Measurements from ENCODE around the gene SERPINE2.
"Not testable (repeated sequence)": the region's sequence is repeated elsewhere in the genome, so short reads cannot be mapped to it uniquely, and the experiment has no call there.

SERPINE2 gene

DNA sequence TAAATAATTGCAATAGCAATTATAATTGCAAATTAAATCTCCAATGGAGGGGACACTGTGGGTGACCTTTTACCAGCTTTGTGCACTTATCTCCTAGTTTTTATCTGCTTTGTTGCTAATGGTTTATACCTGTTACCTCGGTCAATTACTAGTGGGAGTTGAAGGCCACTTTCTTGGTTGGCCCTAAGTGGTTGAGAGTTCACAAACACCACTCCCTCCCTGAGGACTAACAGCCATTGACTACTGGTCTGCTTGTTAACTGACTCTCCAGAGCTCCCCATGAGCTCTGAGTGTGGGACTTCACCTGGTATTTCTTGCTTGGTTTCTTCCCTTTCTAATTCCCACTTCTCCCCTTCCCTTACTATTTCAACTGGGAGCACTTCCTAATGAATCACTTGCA lies 27.2 kb downstream of the SERPINE2 start:
- no peak for DNase-seq (ENCODE audit: low read depth in 2 of 2)

DNA sequence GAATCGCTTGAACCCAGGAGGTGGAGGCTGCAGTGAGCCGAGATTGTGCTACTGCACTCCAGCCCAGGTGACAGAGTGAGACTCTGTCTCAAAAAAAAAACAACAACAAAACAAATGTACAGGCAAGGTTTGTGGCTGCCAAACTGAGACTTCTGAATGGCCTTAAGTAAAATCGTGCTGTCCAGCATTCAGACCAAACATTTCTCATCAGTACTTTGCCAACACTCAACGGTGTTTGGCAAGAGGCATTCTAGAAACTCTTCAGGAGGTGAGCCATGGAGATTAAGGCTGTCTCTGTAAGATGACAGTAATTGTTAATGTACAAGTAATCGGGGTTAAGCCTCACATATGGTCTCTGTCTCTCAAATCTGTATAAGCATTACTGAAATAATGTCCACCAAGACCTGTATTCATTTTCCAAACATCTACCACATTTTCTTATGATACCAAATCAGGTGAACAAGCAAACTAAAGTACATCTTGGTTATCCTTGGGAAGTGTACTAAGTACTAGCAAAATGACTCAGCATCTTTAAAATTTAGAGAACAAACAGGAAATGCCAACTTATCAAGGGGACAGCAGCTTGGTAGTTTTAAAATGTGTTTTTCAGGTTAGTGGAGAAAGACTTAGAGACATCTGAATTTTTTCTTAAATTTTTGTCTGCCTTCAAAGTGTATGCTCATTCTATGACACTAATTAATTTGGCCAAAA lies 29.3 kb downstream of the SERPINE2 start:
- DNase-seq (ENCODE audit: low read depth in 2 of 2): no peak

DNA sequence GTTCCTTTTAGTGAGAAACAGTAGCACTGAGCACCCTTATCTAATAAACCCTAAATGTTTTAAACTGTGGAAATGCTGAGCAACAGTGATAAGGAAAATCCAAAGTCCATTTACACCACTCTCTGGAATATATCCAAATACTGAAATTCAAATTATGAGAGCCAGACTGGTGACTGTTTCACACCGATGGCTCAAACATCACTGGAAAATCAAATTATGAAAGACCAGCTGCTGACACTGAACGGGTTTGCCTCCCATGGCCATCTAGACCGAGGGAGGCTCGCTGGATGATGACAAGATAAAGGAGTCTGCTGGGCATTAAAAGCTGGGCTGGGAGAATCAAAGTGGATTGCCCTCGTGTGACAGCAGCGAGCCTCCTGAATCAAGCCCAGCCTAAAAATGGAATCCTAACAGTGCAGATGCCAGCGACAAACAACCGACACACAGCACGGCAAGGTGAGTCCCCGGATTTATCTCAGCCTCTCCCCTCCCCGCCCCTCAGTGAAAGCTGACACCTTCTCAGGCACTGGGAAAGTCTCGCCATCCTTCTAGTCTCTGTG lies 30.3 kb downstream of the SERPINE2 start:
- no peak for DNase-seq (ENCODE audit: low read depth in 2 of 2)

DNA sequence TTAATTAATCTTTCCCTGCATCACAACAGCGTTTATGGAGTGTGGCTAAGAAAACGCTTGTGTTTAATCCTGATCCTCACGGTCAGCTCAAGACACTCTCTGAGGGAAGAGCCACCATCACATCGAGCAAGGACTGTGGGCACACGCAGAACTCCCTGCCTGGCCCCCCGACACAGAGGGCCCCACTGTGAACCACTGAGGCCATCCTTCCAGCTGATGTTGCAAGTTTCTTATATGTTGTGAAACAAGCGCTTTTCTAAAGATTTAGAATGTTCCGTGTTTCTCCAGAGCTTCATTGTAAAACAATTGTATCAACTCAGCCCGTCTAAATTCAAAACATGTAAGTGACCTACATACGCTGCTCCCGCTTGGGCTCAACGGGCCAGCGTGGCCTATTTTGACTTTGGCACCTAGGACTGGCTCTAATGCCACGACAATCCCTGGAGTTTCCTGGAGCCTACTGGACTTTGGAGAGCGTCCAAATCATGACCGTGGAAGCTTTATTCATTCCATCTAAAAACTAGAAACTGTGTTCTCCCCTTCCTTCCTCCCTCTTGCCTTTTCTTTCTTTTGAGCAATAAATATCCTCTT lies 34.9 kb downstream of the SERPINE2 start:
- DNase-seq (ENCODE audit: low read depth in 2 of 2): no peak

DNA sequence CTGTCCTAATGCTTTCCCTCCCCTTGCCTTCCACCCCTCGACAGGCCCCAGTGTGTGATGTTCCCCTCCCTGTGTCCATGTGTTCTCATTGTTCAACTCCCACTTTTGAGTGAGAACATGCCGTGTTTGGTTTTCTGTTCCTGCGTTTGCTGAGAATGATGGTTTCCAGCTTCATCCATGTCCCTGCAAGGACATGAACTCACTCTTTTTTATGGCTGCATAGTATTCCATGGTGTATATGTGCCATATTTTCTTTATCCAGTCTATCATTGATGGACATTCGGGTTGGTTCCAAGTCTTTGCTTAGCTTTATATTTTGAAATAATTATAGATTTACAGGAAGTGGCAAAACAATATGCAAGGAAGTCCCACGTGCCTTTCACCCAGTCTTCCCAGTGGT lies 38.4 kb downstream of the SERPINE2 start:
- DNase-seq (ENCODE audit: low read depth in 2 of 2): not testable (repeated sequence)

DNA sequence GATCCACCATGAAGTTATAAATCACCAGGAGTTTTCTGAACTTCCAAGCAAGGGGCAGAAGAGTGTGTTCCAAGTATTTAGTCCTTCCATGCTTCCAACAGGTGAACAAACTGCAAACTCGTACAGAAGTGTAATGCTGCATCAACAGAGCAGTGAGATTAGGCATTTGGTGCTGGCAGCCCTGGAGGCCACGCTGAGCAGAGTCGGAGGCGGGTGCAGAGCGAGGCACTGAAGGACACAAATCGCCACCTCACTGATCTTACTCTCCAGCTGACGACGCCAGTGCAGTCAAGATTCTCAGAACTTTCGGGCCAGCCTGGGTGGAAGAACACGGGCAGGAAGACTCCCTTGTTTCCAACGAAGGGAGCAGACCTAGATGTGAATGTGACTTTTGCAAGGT lies 39.2 kb downstream of the SERPINE2 start:
- no peak for DNase-seq (ENCODE audit: low read depth in 2 of 2)

DNA sequence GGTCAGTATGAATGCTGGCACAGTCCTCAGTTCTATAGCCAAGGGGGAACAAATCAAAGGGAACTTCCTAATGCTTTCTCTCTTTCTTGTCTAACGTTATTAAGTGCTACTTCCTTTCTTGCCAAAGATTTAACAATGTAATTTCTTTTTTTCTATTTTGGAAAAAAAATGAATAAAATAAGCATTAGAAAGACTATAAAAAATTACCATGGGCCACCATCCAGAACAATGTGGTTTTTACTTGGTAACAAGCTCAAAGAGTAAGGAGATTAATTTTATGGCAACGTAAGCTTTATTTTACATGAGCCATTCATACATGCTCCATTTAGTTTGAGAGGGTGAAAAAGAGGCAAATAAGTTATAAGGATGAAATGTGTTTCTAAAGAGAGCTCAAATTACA lies 40.1 kb downstream of the SERPINE2 start:
- no peak for DNase-seq (ENCODE audit: low read depth in 2 of 2)

DNA sequence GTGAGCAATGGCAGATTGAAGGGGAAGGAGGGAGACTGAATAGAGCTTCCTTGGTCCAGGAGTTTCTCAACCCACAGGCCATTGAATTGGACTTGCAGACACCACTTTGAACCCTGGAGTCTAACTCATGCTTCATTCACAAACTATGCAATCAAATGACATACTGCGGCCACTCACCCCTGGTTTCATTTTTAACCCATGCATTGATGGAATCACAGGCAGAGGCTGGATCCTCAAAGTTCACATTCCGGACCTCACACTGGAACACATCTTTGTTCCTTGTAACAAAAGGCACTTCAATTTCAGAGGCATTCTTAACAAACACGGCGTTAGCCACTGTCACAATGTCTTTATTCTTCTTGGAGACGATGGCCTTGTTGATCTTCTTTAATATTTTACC lies 41.1 kb downstream of the SERPINE2 start:
- DNase-seq (ENCODE audit: low read depth in 2 of 2): no peak

DNA sequence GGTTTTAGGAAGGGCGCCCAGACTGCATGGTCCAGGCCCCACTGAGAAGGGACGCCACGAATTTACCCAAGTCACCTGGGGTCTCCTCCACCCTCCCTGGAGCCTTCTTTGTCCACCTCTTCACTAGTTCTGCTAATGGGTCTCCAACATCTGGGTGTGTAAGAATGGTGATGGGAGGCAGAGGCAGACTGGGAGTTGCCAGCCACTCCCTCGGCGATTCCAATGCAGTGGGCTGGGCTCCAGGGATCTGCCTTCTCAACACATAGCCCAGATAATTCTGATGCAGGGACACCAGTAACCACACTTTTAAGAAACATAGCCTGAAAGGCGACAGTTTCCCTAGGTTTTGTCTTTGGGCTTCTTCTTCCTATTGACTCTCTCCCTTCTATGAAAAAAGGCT lies 42.7 kb downstream of the SERPINE2 start:
- no peak for DNase-seq (ENCODE audit: low read depth in 2 of 2)

DNA sequence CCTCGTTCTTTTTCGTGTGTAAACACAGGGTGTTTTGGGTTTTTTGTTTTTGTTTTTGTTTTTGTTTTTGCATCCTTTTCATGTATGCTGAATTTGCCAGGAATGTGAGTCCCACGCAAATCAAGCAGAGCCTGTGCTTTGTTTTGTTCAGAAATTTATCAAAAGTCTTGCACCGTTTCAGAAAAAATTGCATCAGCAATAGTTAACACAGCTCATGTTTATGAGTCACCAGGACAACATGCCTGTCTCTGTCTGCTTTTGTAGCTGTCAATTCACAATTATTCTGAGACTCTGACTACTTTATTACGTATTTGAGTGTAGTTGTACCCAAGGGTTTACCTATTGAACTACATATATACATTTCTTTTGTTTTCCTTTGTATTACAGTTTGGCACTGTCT lies 43.5 kb downstream of the SERPINE2 start:
- no peak for DNase-seq (ENCODE audit: low read depth in 2 of 2)

DNA sequence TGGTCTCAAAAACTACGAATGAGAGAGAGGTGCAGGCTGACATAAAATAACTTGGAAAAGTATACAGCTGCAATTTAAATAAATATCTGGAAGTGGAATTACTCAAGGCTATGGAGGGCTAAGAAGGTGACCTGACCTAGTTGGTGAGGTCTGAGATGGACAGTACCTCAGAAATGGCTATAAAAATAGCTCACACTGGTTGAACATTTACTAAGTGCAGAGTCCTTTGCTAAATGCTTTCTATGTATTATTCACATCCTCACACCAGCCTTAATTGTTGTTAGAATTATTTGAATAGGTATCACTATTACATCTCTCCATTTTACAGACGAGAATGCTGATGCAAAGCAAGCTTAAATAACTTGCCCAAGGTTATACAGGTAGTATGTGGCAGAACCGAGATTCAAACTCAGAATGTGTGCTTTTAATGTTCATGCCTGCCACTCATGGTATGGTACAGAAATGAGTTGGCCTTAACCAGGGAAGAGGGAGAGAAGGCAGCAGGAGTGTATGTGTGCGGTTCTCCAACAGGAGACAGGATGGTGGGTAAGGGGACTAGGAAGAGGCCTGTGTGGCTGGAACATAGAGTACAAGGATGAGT lies 44.4 kb downstream of the SERPINE2 start:
- no peak for DNase-seq (ENCODE audit: low read depth in 2 of 2)

DNA sequence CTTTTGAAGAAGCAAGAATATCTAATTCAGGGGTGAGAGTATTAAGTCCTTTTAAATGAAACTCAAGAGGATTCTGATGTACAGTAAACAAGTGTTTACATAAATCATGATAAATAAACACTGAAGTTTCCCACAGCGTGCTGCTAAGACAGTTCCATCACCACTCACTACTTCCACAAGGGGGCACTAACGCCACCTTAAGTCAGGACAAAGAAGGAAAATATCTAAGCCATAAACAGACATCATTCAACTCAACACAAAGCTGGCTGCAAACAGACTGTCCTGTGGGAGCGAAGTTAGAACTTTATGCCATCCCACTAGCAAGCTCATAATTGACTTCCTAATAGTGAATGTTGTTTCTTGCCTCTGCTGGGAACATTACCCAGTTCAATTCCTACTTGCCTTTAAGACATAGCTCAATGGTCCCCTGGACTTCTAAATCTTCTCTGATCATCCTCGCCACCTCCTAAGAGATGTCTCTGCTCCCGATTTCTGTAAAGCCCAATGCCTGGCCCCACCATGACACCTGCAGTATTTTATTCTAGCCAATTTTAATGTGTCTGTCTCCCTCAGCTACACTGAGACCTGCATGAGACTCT lies 45.4 kb downstream of the SERPINE2 start:
- DNase-seq (ENCODE audit: low read depth in 2 of 2): peak; percentile 13 to 38

DNA sequence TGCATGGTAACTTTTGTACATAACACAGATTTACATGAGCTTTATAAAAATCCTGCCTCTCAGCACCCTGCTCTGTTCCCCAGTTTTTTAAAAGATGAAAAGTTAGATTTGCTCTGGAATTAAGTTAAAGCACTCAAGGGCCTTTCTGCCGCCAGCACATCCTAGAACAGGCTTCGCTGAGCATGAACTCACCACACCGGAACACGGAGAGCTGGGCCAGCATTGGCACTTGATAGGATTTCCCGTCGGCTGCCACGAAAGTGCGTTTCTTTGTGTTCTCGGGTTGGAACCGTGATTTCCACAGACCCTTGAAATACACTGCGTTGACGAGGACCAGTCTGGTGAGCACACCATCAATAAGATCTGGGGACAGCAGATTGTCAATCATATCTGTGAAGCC lies 47.5 kb downstream of the SERPINE2 start:
- no peak for DNase-seq (ENCODE audit: low read depth in 2 of 2)

DNA sequence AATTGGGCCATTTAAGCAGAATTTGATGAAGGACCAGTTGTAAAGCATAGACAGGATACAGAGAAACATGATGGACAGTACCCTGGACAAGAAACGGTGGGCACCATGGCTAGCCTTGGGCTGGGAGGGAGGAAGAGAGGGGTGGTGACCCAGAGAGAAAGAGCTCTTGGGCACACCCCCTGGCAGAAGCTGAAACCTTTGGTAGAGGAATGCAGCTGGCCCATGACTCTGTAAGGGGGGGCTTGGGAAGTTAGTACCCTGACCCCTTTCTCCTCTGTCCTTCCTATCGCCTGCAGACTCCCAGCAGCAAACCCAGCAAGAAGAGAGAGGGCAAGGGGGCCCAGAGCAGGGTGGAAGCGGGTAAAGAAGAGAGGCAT lies 49.2 kb downstream of the SERPINE2 start:
- DNase-seq (ENCODE audit: low read depth in 2 of 2): no peak

DNA sequence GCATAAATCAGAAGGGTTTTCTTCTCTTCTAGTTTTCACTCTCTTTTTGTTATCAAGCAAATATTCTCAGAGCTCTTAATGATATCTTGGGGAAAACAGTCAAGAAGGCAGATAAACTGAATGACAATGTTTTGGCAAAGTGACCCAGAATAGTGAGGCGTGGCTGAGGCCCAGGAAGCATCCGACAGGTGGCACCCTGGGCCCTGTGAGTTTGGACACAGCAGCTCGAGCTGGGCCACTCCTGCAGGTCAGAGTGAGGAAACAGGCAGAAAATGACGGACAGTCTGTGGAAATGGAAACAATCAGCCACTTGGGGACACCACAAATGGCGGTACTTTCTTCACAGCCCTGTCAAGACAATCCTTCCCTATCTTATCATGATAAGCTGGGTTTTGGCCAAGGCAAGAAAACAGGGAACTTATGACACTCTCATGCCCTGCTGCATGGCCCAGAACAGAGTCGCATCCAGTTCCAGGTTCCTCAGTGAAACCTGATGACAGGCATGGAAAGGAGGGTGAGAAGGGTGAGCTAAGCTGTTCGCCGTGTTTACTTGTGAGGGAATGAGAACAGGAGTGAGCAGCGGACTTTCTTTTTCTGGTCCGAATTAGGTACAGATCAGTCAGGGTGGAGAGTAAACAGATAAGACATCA lies 49.8 kb downstream of the SERPINE2 start:
- no peak for DNase-seq (ENCODE audit: low read depth in 2 of 2)

DNA sequence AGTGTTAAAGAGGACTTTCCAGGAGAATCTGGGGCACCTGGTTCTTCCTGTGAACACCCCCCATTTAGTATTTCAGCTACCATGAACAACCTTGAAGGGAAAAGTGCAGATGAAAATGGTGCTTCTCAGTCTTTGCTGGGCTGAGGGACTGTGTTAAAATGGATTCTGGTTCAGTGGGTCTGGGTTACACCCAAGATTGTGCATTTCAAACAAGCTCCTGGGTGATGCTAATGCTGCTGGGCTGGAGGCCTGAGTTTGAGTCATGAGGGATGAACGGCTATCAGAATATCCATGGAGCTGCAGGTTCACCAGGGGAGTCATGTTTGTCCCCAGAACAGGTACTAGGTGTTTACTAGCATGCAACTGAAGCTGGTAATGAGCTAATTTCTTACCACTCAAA lies 57.8 kb downstream of the SERPINE2 start:
- no peak for DNase-seq (ENCODE audit: low read depth in 2 of 2)

DNA sequence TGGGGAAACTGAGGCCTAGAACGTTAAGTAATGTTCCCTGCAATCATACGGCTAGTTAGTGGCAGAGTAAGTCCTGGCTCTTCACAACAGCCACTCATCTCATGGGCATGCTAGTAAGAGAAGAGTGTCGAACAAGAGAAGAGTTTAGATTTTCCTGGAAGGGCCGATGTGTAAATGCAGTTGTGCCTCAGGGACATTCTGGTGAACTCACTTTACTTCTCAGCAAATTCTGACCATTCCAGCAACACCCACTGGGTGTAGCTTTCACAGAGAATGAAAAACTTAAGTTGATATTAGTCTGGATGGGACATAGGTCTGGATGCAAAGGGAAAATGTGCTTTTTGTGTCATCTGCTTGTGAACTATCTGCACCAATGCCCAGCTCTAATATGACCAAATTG lies 58.3 kb downstream of the SERPINE2 start:
- DNase-seq (ENCODE audit: low read depth in 2 of 2): no peak

DNA sequence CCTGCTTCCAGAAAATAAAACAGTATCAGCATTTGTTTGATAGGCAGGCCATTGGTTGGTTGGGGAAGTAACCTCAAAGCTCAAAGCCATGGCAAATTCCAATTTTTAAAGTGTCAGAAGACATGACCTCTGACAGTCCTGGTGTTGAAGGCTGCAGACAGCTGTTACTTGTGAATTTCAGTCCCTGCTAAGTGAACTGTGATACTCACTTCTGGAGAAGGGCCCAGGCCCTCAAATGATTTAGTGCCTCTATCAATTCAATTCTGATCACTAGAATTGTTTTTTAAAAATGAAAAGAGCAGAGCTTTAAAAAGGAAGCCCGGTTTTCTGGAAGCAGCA lies 58.7 kb downstream of the SERPINE2 start:
- DNase-seq (ENCODE audit: low read depth in 2 of 2): no peak

DNA sequence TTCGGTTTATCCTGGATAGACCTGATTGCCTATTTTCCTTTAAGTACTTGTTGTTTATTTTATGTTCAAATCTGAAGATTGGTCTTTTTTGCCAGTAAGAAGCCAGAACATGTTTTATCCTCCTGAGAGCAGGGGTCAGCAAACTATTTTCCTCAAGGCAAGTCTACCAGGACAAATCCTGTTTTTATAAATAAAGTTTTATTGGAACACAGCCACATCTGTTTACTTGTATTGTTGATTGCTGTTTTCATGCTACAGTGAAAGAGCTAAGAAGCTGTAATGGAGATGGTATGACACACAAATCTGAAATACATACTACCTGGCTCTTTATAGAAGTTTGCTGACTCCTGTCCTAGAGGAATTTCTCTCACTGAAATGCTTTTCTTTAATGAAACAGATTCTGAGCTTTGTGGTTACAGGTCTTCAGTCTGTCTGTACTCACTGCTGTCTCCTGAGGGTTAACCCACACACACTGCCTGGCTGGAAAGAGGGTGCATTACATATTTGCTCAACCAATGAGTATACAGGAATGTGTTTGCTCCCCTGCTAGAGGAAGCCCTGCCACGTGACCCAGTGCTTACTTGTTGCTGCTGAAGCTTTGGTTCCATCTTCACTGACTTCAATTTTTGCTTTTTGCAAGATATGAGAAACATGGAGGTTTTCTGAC lies 59.2 kb downstream of the SERPINE2 start:
- no peak for DNase-seq (ENCODE audit: low read depth in 2 of 2)

DNA sequence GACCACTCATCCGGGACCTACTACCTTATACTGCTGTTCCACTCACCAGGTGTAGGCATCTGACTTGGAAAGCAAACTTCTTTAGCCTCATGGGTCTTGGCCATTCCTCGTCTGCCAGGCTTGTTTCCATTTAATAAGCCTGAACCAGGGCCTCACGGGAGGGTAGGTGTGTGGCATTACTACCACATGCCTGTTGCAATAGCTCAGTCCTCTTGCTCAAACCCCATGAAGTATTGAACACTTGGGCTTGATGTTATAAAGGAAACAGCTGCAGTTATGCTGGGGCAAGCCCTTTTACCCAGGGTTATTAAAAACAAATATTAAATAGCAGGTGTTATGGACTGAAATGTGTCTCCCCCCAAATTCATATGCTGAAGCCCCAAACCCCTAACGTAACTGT lies 60.6 kb downstream of the SERPINE2 start:
- no peak for DNase-seq (ENCODE audit: low read depth in 2 of 2)

DNA sequence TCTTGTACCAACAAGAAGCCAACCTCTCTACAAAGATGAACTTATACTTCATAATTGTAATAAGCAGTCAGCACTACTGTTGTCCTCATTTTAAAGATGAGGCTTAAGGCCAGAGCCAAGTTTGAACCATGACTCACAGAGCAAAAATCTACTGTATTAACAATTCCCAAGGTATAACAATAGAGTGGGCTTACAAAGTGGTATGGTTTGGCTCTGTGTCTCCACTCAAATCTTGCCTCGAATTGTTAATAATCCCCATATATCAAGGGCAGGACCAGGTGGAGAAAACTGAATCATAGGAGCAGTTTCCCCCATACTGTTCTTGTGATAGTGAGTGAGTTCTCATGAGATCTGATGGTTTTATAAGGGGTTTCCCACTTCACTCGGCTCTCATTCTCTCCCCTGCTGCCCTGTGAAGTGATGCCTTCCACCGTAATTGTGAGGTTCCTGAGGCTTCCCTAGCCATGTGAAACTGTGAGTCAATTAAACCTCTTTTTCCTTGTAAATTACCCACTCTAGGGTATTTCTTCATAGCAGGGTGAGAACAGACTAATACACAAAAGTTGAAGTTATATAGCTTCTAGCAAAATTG lies 62.4 kb downstream of the SERPINE2 start:
- no peak for DNase-seq (ENCODE audit: low read depth in 2 of 2)

DNA sequence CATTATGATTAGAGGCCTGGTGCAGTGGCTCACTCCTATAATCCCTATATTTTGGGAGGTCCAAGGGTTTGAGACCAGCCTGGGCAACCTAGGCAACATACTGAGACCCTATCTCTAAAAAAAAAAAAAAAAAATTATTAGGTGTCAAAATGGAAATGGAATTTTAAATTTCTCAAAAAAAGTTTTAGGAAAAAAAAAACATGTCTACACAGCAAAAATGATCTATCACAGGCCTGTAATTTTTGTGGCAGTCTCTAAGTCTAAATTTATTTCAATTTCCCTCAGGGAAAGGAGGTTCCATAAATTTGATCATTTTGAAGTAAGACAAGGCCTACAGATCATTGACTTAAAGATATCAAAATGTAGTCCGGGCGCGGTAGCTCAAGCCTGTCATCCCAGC lies 65.5 kb downstream of the SERPINE2 start:
- no peak for DNase-seq (ENCODE audit: low read depth in 2 of 2)
